ENCODE data around the gene USP12.
"Not testable (repeated sequence)": the region's sequence is repeated elsewhere in the genome, so short reads cannot be mapped to it uniquely, and the experiment has no call there.

USP12 gene

GRCh38 chr13:27123445-27123844 is 48.2 kb downstream of the USP12 start:
- DNase-seq (ENCODE audit: low read depth in 2 of 2): not testable (repeated sequence)

DNA sequence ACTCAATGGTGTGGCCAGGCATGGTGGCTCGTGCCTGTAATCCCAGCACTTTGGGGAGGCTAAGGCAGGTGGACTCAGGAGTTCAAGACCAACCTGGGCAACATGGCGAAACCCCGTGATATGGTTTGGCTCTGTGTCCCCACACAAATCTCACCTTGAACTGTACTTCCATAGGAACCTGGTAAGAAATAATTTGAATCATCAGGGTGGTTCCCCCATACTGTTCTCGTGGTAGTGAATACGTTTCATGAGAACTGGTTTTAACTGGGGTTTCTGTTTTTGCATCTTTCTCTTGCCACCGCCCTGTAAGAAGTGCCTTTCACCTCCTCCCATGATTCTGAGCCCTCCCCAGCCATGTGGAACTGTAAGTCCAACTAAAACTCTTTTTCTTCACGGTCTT is 49.6 kb downstream of the USP12 start:
- no peak for DNase-seq (ENCODE audit: low read depth in 2 of 2)

DNA sequence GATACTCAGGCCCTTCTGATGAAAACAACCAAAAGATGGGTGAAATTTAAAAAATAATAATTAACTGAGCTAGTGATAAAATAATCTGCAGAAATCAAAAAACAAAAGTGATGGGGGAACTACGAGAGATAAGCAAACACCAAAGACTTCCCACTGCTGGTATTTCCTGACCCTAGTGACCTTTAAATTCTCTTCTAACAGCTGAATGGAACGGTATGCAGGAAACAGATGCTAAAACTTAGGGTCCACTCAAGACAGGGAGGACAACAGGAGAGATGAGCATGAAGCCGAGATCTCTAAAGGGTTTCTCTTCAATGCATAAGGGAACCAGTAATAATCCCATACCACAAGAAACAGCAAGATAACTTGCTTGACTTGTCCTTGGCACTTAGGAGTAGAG is 50.8 kb downstream of the USP12 start:
- DNase-seq (ENCODE audit: low read depth in 2 of 2): no peak

DNA sequence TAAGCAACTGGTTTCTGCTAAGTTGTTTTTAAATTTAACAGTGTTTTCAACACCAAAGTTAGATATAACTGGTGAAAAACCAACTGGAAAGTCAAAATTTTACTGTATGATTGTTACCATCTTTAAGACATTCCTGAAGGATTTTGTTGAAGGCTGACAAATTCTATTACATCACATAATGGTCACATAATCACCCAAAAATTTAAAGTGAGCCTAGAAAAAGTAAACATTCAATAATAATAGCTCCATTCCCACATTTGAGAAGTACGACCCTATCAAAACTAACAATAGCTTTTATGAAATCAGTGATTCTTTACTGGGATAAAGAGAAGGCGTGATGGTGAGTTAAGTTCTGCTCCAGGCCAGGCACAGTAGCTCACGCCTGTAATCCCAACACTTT is 51.6 kb downstream of the USP12 start:
- DNase-seq (ENCODE audit: low read depth in 2 of 2): no peak

- no peak for DNase-seq (ENCODE audit: low read depth in 2 of 2)
Measured at GRCh38 chr13:27118428-27119054, 53.1 kb downstream of the USP12 start.

DNA sequence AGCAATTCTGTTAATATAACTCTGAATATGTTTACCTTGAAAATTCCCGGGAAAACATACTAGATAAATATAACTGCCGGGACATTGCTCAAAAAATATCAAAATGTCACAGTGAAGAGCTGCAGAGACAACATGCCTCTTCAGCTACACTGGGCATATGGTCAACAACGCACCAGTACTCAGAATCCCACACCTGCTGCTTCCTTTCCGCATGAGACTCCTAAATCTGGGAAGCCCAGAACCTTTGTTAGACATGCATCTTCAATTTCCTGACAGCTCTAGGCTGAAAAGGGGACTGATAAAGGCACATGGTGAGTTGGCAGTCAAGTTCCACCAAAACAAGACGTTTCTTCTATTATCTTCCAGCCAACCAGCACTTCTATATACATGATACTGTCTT is 53.7 kb downstream of the USP12 start:
- no peak for DNase-seq (ENCODE audit: low read depth in 2 of 2)

DNA sequence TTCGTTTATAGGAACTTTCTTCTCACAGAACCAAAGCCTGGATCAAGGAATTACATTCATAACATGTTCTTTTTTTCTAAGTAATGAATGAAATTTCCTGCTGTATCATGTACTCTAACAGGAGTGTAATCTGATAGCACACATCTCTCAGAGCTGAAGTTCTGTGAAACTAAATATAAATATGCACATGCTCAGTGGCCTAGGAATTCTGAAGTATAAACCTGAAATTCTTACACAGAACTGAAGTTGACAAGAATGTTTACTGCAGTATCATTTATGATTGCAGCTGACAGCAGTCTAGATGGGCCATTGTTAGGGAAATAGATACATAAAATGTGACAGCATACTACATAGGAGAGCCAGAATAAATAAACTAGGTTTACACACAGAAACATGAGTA is 54.5 kb downstream of the USP12 start:
- DNase-seq (ENCODE audit: low read depth in 2 of 2): no peak

GRCh38 chr13:27113436-27113835 is 58.2 kb downstream of the USP12 start:
- DNase-seq (ENCODE audit: low read depth in 2 of 2): no peak

DNA sequence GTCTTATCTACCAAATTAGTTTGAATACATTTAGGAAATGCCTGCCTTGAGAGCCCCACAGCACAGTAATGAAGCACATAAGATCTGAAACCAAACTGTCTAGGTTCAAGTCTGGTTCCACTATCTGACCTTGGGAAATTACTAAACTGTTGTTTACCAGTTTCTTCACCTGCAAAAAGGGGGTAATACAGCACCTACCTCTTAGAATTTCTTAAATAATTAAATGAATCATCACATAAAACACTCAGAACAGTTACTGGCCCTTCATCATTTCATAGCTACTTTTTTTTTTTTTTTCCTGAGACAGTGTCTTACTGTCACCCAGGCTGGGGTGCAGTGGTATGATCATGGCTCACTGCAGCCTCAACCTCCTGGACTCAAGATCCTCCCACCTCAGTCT is 59.6 kb downstream of the USP12 start:
- no peak for DNase-seq (ENCODE audit: low read depth in 2 of 2)

DNA sequence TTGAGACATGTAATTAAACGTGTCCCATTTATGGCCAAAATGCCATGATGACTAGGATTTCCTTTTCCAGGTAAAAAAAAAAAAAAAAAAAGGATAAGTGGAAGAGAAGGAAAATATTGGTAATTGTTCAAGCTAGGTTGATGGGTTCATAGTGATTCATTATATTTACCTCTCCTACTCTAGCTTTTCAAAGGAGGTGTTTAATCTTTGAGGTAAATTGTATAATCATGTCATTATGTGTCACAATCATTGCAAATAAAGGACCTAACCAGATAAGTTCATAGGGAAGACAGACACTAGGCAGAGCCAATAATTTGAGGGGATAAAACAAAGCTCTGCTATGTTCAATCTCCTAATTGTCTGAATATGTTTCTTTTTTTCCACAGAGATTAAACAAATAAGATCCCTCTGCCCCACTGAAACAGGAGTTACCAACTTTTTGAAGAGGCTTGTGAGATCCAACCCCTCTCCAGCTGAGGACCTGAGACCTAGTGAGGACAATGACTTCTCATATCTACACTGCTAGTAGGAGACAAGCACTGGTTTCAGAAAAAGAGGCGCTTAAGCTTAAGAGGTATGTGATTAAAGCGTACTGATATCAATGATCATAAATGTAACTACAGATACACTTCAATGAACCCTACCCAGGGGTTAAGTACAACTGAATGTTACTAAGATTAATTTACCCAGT is 61.4 kb downstream of the USP12 start:
- no peak for DNase-seq (ENCODE audit: low read depth in 2 of 2)

GRCh38 chr13:27106144-27106543 is 65.5 kb downstream of the USP12 start:
- DNase-seq (ENCODE audit: low read depth in 2 of 2): no peak

GRCh38 chr13:27104606-27105005 is 67.0 kb downstream of the USP12 start:
- no peak for DNase-seq (ENCODE audit: low read depth in 2 of 2)

- DNase-seq (ENCODE audit: low read depth in 2 of 2): no peak
Measured at GRCh38 chr13:27101847-27102246, 69.8 kb downstream of the USP12 start.

DNA sequence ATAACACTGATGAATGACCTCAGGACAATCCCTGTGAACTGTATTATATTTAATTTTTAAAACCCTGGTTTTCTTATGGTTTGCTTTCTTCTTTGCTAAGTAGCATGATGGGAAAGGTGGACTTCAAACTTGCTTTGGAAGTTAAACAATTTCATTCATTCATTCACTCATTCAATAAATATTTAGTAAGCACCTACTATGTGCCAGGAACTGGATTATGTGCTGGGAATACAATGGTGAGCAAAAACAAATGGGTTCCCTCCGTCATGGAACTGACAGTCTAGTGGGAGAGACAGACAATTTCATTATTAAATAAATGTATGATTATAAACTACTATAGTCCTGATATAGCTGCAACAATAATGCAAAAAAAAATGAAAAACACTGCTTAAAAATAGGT is 70.3 kb downstream of the USP12 start:
- no peak for DNase-seq (ENCODE audit: low read depth in 2 of 2)

DNA sequence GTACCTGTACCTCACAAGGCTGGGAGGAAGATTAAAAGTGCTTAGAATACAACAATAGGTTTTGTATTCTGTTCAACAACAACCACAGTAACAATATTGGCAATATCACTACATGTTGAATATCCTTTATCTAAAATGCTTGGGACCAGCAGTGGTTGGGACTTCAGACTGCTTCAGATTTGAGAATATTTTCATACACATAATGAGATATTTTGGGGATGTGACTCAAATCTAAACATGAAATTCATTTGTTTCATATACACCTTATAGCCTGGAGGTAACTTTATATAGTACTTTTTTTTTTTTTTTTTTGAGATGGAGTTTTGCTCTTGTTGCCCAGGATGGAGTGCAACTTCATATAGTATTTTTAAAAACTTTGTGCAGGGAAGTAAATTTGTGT is 73.9 kb downstream of the USP12 start:
- DNase-seq (ENCODE audit: low read depth in 2 of 2): no peak

DNA sequence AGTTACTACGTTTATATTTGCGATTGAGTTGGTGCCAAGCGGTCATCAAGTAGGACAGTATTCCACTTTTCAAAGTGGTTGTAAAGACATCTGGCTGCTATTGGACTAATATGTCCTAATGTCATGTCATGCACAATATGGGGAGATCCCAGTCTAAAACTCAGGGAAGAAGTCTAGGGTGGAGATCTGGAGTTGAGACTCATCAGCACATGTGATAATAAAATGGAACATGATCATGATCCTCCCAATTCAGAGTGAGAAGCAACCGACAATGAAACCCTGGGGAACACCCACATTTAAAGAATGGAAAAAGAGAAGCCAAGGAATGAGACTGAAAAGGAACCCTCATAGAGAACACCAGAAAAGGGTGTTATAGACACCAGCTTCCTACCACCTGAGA is 80.2 kb downstream of the USP12 start:
- DNase-seq (ENCODE audit: low read depth in 2 of 2): no peak

DNA sequence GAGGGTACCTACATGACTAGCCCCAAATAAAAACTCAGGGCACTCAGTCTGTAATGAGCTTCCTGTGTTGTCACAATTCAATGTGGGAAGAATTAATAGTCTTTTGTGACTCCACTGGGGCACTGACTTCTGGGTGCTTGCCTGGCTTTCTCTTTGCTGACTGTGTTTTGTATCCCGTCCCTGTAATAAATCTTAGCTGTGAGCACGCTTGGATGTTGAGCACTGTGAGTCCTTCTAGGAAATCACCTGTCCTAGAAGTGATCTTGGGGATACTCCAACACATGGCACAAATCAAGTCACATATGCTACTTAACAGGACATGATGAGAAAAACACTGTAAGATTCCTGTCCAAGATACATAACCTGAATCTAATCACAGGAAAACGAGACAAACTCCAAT is 83.0 kb downstream of the USP12 start:
- DNase-seq (ENCODE audit: low read depth in 2 of 2): no peak

- DNase-seq (ENCODE audit: low read depth in 2 of 2): no peak
Measured at GRCh38 chr13:27086599-27087265, 84.9 kb downstream of the USP12 start.

GRCh38 chr13:27083183-27083582 is 88.4 kb downstream of the USP12 start:
- no peak for DNase-seq (ENCODE audit: low read depth in 2 of 2)

DNA sequence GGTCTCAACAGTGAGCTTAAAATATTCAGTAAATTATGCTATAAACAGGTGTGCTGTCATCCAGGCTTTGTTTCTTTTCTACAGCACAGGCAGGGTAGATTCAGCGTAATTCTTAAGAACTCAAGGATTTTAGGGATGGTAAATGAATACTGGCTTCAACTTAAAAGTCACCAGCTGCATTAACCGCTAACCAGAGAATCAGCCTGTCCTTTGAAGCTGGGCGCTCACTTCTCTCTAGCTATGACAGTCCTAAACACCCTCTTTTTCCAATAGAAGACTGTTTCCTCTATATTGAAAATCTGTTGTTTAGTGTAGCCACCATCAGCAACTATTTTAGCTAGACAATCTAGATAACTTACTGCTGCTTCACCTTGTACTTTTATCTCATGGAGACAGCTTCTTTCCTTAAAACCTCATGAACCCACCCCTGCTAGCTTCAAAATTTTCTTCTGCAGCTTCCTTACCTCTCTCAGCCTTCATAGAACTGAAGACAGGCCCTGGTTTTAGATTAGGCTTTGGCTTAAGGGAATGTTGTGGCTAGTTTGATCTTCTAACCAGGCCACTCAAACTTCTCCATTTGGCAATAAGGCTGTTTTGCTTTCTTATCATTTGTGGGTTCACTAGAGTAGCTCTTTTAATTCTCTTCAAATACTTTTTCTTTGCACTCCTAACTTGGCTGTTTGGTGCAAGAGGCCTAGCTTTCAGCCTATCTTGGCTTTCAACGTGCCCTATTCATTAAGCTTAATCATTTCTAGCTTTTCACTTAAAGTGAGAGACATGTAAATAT is 89.5 kb downstream of the USP12 start:
- DNase-seq (ENCODE audit: low read depth in 2 of 2): no peak

DNA sequence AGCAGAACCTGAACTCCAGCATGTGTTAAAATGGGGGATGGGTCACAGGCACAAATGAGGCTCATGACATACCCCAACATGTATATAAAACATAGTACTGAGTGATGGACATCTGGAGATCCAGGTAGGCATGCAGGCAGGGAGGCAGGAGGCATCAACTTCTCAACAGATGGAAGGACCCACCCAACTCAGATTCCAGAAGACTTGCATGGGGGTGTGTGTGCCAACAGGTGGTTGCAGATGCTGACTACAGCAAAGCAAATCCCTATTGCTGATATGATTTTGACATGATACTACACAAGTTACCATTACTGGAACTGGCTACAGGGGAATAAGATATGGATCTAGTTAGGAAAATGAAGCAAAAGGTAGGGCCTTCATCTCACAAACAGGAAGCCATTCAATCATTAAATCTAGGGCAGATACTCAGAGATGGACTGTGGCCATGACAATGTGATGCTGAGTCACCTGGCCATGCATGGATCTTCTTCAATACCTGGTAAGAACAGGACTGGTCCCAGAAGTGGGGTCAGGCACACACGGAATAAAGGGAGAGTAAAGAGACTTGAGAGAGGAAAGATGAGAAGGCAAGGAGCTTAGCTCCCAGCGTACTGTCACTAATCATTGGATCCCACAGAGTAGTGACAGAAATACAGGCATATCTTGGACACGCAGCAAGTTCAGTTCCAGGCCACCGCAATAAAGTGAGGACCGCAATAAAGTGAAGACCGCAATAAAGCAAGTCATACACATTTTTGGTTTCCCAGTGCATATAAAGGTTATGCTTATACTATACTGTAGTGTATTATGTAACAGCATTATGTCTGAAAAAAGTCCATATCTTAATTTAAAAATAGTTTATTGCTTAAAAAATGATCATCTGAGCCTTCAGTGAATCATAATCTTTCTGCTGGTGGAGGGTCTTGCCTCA is 91.3 kb downstream of the USP12 start:
- no peak for DNase-seq (ENCODE audit: low read depth in 2 of 2)
